Measurements from ENCODE around the gene FOXP1.

FOXP1 gene

GRCh38 chr3:71432044-71432975 lies 151.2 kb downstream of the FOXP1 start:
- no peak for DNase-seq (ENCODE audit: low spot score)
- no peak for FAIRE-seq

- DNase-seq (ENCODE audit: low spot score) (peak; percentile 87), FAIRE-seq (peak; percentile 94)
Observed at GRCh38 chr3:71430941-71431552, 152.5 kb downstream of the FOXP1 start.

- DNase-seq (ENCODE audit: low spot score) (no peak), FAIRE-seq (no peak)
Observed at GRCh38 chr3:71429597-71429988, 153.9 kb downstream of the FOXP1 start.

GRCh38 chr3:71428841-71429596 lies 154.5 kb downstream of the FOXP1 start:
- FAIRE-seq (no peak), DNase-seq (ENCODE audit: low spot score) (peak; percentile 31)

- FAIRE-seq (peak; percentile 88), DNase-seq (ENCODE audit: low spot score) (peak; percentile 80)
Observed at GRCh38 chr3:71425491-71426071, 157.9 kb downstream of the FOXP1 start.

GRCh38 chr3:71423151-71423906 lies 160.2 kb downstream of the FOXP1 start:
- FAIRE-seq (no peak), DNase-seq (ENCODE audit: low spot score) (peak; percentile 30)

GRCh38 chr3:71421820-71422566 lies 161.5 kb downstream of the FOXP1 start:
- DNase-seq (ENCODE audit: low spot score) (peak; percentile 6), FAIRE-seq (no peak)

- no peak for DNase-seq (ENCODE audit: low spot score)
- no peak for FAIRE-seq
Observed at GRCh38 chr3:71421475-71421819, 162.1 kb downstream of the FOXP1 start.

GRCh38 chr3:71419369-71419768 lies 164.2 kb downstream of the FOXP1 start:
- FAIRE-seq (no peak), DNase-seq (ENCODE audit: low spot score) (no peak)

GRCh38 chr3:71417791-71418190 lies 165.7 kb downstream of the FOXP1 start:
- DNase-seq (ENCODE audit: low spot score) (no peak), FAIRE-seq (no peak)

- FAIRE-seq, result no peak
Observed at GRCh38 chr3:71416876-71417275, 166.7 kb downstream of the FOXP1 start.

GRCh38 chr3:71415681-71416122 lies 167.8 kb downstream of the FOXP1 start:
- peak; percentile 22 for FAIRE-seq
- DNase-seq (ENCODE audit: low spot score), result no peak

More at GRCh38 chr3:71416876-71417275, 166.7 kb downstream of the FOXP1 start:
- DNase-seq (ENCODE audit: low spot score), result no peak

- FAIRE-seq (no peak), DNase-seq (ENCODE audit: low spot score) (no peak)
Observed at GRCh38 chr3:71414189-71414927, 169.2 kb downstream of the FOXP1 start.

GRCh38 chr3:71413572-71413971 lies 170.0 kb downstream of the FOXP1 start:
- FAIRE-seq (no peak), DNase-seq (ENCODE audit: low spot score) (no peak)

GRCh38 chr3:71409352-71409751 lies 174.2 kb downstream of the FOXP1 start:
- no peak for DNase-seq (ENCODE audit: low spot score)
- no peak for FAIRE-seq

- no peak for DNase-seq (ENCODE audit: low spot score)
- no peak for FAIRE-seq
Observed at GRCh38 chr3:71408903-71409302, 174.6 kb downstream of the FOXP1 start.

GRCh38 chr3:71407823-71408222 lies 175.7 kb downstream of the FOXP1 start:
- FAIRE-seq, result no peak
- no peak for DNase-seq (ENCODE audit: low spot score)

- no peak for DNase-seq (ENCODE audit: low spot score)
- FAIRE-seq, result no peak
Observed at GRCh38 chr3:71406972-71407810, 176.3 kb downstream of the FOXP1 start.

Data from RCC 7860 (cell line).